GM21515 (cell line): Measurements from ENCODE around the gene KANSL3.
"Not testable (repeated sequence)": the region's sequence is repeated elsewhere in the genome, so short reads cannot be mapped to it uniquely, and the experiment has no call there.

ENCODE experiments used
- ATAC-seq: cut with Tn5 transposase; IDR thresholded peaks from one replicate; pipeline ENCODE4 v1.9.1; 2021; ENCODE audit not compliant: unreplicated experiment

Gene KANSL3

DNA sequence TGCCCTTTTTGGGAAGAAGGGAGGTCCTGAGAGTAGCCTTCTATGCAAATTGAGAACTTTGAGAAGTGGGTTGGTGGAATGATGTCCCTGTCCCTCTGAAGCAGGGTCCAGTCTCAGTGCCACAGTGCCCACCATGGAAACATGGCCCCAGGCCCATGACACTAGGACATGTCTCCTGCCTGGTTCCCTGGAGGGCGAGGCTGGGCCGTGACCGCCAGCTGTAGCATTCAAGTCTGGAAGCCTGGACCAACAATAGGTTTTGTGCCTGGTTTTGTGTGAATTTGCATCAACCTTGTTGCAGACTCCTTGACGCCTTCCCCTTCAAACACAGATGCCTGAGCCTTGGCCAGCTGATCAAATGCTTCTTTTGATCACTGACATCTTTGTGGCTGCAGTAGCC is 74.1 kb downstream of the KANSL3 start:
- no peak for ATAC-seq

DNA sequence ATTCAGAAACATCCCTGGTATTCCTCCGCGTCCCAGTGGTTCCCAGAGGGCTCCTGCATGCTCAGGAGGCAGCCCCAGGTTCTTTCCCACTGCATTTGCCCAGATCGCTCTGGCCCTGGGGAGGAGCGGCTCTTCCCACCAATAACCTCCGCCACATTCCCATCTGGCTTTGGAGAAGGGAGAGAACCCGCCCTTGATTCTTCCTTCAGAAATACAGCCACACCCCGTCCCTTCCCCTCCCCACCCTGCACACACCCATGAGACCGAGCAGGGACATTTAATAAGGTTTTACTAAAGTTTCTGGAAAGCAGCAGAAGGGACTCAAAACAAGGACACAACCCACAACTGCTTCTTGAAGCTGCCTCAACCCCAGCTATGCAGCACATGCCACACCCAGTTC is 79.6 kb downstream of the KANSL3 start:
- ATAC-seq: no peak

DNA sequence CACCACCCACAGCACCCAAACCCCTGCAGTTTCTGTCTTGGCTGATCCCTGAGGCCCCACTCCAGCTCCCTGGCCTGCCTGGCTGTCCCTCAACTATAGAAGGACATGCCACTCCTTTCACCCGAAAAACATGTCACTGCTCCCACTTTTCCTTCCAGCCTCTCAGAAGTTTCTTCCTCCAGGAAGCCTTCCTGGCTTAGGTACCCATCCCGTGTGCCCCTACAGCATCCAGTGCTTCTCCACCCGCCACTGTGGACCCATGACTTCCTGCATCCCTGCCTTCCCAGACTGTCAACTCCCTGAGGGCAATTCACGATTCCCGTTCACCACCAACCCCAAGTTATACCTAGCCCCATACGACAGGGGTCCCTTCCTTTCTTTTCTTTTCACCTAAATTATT is 80.1 kb downstream of the KANSL3 start:
- ATAC-seq: no peak

DNA sequence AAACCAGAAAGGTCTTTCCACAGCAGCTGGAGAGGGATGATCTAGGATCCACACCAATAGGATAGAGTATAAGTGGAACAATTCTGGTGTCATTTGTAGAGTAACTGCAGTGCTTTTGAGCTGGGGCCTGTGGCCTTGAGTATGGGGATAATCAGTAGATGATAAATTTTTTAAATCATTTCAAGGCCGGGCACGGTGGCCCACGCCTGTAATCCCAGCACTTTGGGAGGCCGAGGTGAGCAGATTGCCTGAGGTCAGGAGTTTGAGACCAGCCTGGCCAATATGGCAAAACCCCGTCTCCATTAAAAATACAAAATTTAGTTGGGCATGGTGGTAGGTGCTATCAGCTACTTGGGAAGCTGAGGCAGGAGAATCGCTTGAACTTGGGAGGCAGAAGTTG is 80.7 kb downstream of the KANSL3 start:
- not testable (repeated sequence) for ATAC-seq

DNA sequence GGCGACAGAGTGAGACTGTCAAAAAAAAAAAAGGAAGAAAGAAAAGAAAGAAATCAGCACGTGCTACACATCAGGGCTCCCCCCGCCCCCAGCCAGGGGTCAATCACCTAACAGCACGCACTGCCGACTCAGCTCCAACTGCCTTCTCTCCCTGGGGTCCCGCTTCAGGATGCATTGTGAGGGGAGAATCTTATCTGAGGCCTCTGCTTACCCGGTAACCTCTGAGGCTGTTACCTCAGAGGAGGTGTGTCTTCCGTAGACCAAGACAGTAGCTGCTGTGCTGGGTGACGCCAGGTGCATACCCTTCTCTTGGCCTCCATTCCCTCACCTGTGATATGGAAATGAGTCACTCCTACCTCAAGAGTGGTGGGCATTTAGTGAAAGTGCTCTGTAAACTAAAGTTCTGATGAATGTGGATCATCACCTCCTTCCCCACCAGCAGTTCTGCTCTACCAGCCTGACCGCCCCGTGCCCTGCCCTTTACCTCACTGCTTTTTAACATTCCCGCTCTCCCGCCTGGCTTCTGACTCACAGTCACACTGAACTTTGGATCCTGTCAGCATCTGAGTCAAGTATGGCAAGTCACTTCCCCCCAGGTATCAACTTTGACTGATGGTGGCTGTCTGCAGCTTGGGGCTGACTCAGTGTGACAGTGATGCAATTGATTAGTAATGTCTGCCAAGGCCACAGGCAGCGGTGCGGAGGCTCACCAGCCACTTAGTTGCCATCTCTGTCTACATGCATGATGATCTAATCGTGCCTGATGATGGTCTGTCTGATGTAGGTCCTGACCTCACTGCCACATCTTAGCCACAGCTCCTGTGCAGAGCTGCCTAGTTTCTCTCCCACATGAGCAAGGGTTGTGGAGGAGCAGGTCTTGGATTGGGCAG is 81.4 kb downstream of the KANSL3 start:
- ATAC-seq: no peak

DNA sequence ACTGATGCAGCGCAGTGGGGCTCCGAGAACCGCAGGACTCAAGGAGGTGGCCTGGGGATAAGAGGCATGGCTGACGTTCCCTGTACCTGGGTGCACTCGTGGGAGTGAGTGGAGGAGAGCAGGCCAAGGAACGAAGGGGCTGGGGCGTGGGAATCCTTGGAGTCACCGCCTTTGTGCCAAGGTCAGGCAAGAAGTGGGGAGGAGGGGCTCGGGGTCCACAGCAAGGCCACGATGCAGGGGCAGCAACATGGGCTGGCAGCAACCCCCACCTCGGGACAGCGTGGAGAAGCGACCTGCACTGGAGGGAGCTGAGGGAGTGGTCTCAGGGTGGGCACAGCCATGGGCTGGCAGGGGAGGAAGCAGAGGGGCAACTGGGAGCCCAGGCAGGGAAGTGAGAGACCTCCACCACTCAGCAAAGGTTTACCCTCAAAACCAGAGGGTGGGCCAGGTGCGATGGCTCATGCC is 82.9 kb downstream of the KANSL3 start:
- no peak for ATAC-seq

DNA sequence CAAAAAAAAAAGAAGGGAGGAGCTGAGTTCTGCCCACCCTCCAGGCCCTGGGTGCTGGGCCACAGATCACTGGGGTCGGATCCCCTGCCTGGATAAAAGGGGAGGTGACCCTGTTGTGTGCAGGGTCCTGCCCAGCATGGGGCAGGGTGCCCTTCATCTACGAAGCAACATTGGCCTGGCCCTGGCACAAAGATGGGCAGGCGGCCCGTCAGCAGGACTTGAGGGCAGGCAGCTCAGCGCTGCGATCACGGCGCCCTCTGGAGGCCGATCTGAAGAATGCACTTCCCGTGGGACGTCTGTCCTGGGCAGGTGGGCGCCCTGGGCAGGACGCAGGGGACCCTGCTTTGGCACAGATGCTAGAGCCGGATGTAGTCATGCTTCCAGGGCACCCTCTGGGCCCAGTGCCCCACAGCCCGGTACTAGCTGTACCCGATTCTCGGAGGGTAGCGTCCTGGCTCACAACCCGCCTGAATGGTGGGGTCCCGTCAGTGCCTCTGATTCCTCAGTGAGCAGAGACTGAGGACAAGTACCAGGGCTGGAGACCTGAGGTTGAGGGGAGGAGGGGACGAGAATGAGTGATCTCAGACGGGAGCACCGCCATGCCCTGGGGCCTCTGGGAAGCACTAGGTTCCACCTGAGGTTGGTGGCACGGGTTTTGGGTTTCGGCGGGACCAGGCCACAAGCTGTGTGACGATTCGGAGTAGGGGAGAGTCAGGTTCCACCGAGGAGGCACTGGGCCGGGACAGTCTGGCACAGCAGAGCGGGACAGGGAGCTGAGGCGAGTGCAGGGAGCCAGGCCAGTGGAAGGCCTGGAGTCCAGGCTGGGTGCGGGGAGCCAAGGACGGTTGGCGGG is 83.6 kb downstream of the KANSL3 start:
- no peak for ATAC-seq

DNA sequence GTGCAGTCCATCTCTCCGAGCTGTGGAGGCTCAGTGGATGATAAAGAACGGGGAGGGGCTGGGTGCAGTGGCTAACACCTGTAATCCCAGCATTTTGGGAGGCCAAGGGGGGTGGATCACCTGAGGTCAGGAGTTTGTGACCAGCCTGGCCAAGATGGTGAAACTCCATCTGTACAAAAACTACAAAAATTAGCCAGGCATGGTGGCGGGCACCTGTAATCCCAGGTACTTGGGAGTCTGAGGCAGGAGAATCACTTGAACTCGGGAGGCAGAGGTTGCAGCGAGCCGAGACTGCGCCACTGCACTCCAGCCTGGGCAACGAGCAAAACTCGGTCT is 84.2 kb downstream of the KANSL3 start:
- ATAC-seq: not testable (repeated sequence)

DNA sequence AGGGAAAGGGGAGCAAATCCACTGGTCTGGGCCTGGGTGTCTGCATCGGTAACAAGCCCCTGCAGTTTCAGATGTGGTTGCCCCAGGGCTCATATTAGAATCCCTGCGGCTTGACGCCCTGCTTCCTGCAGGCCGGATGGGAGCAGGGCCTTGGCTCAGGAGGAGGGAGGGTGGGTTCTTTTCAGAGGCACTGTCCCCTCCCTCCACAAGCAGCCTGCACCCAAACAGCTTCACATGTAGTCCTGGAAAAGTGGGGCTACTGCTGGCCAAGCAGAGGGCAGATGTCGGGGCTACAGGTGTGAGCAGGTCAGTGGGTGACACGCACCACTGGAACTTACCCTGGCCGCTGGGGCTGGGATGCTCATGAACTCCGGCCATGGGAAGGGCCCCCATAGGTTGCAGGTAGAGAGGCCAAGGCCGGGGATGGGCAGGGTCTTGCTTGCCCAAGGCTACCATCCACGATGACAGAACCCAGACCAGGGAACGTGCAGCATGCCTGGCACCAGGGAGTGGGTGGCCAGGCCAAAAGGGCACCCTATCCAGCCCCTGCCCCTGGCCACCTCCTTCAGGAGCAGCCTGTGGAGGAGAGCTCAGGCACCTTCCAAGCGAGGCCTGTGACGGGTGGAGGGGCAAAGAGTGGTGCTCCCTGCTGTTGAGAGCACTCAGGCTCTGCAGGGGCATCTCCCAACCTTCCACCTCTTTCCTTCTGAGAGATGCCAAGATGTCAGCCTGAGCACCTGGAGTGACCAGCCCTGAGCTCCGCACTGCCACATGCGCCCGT is 84.7 kb downstream of the KANSL3 start:
- no peak for ATAC-seq

DNA sequence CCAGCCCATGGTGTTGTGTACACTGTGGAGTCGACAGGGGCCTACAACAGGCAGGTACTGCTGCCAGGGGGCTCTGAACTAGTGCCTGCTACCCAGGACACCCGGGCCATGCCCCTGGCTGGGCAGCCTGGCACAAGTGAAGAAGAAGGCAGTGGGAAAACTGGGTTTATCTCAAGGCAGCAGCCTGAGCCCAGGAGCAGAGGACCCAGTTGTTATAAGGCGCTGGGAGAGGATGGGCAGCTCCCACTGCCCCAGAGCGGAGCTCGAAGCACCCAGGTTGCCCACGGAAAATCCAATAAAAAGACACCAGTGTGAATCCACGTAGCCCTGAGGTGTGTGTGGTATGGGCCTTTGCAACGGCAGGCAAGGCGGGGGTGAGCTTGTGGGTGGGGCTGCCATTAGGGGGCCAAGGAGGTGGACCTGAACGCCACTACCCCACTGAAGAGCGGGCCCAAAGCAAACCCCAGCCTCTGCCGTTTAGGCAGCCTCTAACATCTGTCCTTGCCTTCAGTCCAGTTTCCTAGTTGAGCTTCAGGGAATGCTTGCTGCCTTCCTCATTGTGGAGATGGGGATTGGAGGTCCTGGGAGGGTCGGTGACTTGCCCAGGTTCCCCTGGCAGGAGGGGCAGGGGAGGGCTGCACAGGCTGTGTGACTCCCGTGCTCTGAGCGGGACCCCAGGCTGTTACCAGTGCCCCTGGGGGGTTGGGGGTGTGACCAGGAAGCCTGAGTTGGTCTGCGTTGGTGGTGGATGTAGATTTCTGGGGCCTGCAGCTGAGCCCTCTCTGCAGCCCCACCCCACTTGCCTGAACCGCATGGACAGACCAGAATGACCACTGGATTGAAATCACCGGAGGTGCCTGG is 85.6 kb downstream of the KANSL3 start:
- ATAC-seq: no peak

DNA sequence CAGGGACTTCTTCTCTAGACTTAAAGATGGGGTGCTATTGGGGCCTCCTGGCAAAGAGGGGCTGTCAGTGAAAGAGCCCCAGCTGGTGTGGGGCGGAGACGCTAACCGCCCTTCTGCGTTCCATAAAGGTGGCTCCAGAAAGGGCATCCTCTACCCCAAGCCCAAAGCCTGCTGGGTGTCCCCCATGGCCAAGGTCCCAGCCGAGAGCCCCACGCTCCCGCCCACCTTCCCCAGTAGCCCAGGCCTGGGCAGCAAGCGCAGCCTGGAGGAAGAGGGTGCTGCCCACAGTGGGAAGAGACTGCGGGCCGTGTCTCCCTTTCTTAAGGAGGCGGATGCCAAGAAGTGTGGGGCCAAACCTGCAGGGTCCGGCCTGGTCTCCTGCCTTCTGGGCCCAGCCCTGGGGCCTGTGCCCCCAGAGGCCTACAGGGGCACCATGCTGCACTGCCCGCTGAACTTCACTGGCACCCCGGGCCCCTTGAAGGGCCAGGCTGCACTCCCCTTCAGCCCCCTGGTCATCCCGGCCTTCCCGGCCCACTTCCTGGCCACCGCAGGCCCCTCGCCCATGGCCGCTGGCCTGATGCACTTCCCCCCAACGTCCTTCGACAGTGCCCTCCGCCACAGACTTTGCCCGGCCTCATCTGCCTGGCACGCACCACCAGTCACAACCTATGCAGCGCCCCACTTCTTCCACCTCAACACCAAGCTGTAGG is 86.4 kb downstream of the KANSL3 start:
- ATAC-seq: no peak

DNA sequence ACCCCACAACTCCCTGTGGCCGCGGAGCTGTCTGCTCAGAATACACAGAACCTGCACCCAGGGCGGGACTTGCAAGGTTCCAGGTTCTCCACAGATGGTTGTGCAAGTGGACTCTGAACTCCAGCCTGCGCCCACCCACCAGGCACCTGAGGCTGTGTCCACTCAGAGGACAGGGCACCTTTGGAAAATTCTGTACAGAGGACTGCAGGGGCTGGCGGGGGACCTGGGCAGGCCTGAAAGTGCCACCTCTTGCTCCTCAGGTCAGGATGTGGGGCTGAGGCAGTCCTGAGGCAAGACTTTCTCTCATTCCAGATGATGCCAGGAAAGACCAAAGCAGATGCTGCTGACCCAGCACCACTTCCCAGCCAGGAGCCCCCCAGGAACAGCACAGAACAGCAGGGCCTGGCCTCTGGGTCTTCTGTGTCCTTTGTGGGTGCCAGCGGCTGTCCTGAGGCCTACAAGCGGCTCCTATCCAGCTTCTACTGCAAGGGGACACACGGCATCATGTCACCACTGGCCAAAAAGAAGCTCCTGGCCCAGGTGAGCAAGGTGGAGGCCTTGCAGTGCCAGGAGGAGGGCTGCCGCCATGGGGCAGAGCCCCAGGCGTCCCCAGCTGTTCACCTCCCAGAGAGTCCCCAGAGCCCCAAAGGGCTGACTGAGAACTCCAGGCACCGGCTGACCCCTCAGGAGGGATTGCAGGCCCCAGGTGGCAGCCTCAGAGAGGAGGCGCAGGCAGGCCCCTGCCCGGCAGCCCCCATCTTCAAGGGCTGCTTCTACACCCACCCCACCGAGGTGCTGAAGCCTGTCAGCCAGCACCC is 87.1 kb downstream of the KANSL3 start:
- ATAC-seq: no peak

DNA sequence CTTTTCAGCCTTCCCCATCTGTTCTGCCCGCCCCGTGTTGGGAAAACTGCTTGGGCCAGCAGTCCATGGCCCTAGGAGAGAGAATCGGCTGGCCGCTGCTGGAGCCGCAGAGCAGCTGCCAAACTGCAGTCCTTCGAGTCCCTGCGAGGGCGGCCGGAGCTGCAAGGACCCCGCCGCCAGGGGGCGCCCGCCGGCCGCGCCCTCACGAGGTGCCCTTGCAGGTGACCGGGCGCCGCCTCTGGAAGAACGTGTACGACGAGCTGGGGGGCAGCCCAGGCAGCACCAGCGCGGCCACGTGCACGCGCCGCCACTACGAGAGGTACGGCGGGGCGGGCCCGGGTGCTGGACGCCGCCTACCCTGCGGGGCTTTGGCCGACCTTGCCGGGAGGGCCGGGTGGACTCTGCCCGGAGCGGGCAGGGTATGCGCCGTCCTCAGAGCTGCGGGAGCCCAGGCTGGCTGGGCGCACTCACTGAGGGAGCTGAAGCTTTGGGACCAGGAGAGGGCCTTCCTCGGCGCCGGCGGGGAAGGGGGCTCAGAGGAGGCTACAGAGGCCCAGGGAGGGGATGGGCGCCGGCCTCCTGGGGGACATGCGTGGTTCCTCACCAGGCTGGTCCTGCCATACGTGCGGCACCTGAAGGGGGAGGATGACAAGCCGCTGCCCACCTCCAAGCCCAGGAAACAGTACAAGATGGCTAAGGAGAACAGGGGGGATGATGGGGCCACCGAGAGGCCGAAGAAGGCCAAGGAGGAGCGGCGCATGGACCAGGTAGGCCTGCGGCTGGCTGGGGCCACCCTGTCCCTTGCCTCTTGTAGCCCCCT is 87.9 kb downstream of the KANSL3 start:
- no peak for ATAC-seq

DNA sequence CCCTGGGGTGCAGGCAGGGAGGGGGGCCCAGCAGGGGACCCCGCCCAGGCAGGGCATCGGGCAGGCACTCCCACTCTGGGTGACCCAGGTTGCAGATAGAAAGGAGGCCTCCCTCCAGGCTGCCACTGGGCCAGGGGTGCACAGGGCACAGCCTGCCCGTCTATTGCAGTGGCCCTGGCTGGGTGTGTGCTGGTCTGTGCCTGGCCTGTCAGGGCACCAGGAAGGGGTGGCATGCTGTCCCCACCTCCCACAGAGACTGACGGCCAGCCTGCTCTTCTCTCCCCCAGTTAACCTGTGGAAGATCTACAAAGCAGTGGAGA is 88.7 kb downstream of the KANSL3 start:
- no peak for ATAC-seq

DNA sequence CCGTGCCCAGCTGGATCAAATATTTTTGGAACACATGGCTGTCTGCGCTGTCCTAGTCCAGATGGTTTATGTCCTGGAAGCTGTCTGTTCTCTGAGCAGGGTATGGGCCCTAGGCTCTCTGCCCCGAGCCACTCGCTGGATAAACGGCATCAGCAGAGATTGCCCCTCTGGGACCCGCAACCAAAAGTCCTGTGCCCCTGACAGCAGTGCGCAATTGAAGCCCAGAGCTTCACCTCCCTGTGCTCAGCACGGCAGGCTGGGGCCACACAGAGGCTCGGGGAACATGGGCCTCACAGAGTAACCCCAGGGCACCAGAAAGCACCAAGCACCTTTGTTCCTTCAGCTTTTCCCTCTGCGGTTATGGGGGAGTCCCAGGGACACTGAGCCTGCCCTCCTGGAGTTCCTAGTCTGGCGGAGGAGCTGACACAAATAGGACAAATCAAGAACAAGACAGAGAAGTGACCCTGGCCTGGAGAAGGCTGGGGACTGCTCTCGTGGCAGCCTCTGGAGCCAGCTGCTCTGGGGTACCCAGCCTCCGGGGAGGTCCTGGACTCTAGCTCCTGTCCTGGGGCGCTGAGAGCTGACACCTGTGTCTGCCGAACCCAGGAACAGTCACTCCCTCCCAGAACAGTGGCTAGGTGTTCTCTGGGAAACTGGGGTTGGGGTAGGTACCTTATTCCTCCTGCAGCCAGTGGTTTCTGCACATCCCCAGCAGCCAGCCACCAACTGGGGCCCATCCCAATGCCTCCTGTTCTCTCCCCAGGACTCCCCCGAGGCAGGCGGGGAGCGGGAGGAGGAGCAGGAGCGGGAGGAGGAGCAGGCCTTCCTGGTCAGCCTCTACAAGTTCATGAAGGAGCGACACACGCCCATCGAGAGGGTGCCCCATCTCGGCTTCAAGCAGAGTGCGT is 89.3 kb downstream of the KANSL3 start:
- no peak for ATAC-seq

DNA sequence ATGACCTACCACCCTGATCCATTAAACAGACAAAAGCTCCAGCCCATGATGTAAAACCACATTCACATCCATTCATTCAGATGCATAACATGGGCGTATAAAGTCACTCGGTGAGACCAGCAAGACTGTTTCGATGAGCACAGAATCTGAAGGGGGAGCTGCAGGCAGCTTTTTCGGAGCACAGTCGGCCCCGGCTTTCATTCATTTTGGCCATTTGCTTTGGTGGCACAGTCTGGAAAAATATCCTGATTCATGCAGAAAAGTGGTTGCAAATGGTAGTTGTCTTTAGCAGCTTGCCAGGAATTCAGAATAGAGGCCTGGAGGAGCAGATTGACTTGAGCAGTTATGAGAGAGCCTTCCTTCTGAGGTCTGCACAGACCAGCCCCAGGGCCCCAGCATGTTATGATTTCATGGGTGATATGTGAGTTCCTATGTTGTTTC is 90.4 kb downstream of the KANSL3 start:
- no peak for ATAC-seq

DNA sequence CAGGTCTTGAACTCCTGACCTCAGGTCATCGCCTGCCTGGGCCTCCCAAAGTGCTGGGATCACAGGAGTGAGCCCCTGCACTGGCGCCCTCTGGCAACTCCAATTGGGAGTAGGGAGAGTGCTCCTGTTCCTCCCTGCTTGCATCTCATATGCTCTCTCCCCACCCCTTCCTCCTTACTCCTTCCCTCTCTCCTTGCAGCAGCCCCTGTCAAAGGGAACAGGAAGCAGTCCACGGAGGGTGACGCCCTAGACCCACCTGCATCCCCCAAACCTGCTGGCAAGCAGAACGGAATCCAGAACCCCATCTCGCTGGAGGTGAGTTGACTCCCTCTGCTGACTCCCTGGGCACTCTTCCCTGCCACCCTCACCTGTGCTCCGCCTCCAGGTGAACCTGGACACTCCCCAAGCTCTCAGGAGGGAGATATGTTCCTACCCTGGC is 90.9 kb downstream of the KANSL3 start:
- no peak for ATAC-seq
